ENCODE data around the gene RBKS.

Gene RBKS

DNA sequence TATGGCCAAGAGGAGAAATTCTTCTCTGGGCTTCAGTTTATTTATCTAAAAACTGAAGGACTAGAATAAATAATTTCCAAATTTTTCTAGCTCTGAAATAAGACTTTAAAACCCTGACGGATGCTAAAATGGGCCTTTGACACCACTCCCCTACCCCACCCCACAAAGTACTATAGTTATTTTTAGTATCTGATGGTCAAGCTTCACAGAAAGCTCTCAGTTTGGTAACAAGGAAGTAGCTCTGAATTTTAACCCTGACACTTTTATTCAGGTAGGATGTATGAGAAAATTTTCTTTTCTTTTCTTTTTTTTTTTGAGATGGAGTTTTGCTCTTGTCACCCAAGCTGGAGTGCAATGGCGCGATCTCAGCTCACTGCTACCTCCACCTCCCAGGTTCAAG lies 2.4 kb downstream of the RBKS start:
- Histone ChIP-seq H3K4me1 (ENCODE audit: control insufficient read depth, insufficient read depth, low read length) (peaks cover 8% of the 10 kb centered on the region; the same call in 1 of the 2 replicates), H3K27ac (ENCODE audit: extremely low read depth, low read depth, low read length) (no peak overlapping the region), H3K36me3 (ENCODE audit: control insufficient read depth in 2 of 2, insufficient read depth in 1 of 2, low read length in 2 of 2) (no peaks in the 10 kb centered on the region), H3K4me3 (ENCODE audit: low read depth, low read length) (no peak overlapping the region), H3K9me3 (ENCODE audit: control insufficient read depth, insufficient read depth, low read depth, low read length) (no peaks in the 10 kb centered on the region)
- ChIA-PET POLR2A (interaction anchor here (0.7 kb wide), 1 partner anchor 838 kb away, joined by 4 read pairs; no protein-coding TSS in a partner anchor), CTCF (no interaction called here)
- TF ChIP-seq ZNF658 (tag by site-specific recombination; IDR thresholded peaks at IDR 0.05), result no peak
- no peak for TF ChIP-seq ZNF747 (tag by site-specific recombination; IDR thresholded peaks at IDR 0.05)
- no peak for TF ChIP-seq YY1 (tag by site-specific recombination; IDR thresholded peaks at IDR 0.05)
- TF ChIP-seq, protein P1, sequence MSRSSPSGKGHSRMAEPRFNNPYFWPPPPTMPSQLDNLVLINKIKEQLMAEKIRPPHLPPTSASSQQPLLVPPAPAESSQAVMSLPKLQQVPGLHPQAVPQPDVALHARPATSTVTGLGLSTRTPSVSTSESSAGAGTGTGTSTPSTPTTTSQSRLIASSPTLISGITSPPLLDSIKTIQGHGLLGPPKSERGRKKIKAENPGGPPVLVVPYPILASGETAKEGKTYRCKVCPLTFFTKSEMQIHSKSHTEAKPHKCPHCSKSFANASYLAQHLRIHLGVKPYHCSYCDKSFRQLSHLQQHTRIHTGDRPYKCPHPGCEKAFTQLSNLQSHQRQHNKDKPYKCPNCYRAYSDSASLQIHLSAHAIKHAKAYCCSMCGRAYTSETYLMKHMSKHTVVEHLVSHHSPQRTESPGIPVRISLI (tag by site-specific recombination; IDR thresholded peaks at IDR 0.05), result no peak
- no peak for TF ChIP-seq ZNF571 (tag by site-specific recombination; IDR thresholded peaks at IDR 0.05)
- TF ChIP-seq, protein P2, sequence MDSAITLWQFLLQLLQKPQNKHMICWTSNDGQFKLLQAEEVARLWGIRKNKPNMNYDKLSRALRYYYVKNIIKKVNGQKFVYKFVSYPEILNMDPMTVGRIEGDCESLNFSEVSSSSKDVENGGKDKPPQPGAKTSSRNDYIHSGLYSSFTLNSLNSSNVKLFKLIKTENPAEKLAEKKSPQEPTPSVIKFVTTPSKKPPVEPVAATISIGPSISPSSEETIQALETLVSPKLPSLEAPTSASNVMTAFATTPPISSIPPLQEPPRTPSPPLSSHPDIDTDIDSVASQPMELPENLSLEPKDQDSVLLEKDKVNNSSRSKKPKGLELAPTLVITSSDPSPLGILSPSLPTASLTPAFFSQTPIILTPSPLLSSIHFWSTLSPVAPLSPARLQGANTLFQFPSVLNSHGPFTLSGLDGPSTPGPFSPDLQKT (IDR thresholded peaks at IDR 0.05; ENCODE audit: borderline replicate concordance, low read depth, low read length), result no peak
- TF ChIP-seq, protein P3, sequence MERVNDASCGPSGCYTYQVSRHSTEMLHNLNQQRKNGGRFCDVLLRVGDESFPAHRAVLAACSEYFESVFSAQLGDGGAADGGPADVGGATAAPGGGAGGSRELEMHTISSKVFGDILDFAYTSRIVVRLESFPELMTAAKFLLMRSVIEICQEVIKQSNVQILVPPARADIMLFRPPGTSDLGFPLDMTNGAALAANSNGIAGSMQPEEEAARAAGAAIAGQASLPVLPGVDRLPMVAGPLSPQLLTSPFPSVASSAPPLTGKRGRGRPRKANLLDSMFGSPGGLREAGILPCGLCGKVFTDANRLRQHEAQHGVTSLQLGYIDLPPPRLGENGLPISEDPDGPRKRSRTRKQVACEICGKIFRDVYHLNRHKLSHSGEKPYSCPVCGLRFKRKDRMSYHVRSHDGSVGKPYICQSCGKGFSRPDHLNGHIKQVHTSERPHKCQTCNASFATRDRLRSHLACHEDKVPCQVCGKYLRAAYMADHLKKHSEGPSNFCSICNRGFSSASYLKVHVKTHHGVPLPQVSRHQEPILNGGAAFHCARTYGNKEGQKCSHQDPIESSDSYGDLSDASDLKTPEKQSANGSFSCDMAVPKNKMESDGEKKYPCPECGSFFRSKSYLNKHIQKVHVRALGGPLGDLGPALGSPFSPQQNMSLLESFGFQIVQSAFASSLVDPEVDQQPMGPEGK (tag by site-specific recombination; IDR thresholded peaks at IDR 0.05), result no peak
- TF ChIP-seq, protein P4, sequence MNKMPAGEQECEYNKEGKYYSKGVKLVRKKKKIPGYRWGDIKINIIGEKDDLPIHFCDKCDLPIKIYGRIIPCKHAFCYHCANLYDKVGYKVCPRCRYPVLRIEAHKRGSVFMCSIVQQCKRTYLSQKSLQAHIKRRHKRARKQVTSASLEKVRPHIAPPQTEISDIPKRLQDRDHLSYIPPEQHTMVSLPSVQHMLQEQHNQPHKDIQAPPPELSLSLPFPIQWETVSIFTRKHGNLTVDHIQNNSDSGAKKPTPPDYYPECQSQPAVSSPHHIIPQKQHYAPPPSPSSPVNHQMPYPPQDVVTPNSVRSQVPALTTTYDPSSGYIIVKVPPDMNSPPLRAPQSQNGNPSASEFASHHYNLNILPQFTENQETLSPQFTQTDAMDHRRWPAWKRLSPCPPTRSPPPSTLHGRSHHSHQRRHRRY (tag by site-specific recombination; IDR thresholded peaks at IDR 0.05), result no peak
- TF ChIP-seq ZNF214 (tag by site-specific recombination; IDR thresholded peaks at IDR 0.05; ENCODE audit: borderline replicate concordance), result no peak
- TF ChIP-seq, protein P5, sequence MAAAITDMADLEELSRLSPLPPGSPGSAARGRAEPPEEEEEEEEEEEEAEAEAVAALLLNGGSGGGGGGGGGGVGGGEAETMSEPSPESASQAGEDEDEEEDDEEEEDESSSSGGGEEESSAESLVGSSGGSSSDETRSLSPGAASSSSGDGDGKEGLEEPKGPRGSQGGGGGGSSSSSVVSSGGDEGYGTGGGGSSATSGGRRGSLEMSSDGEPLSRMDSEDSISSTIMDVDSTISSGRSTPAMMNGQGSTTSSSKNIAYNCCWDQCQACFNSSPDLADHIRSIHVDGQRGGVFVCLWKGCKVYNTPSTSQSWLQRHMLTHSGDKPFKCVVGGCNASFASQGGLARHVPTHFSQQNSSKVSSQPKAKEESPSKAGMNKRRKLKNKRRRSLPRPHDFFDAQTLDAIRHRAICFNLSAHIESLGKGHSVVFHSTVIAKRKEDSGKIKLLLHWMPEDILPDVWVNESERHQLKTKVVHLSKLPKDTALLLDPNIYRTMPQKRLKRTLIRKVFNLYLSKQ (tag by site-specific recombination; IDR thresholded peaks at IDR 0.05; ENCODE audit: borderline replicate concordance), result no peak
- no peak for TF ChIP-seq ZBTB7A (tag by site-specific recombination; IDR thresholded peaks at IDR 0.05; ENCODE audit: low read depth)
- no peak for TF ChIP-seq SCRT1 (tag by site-specific recombination; IDR thresholded peaks at IDR 0.05; ENCODE audit: borderline replicate concordance)
- TF ChIP-seq IKZF3 (tag by site-specific recombination; IDR thresholded peaks at IDR 0.05), result no peak
- no peak for TF ChIP-seq ZNF785 (tag by site-specific recombination; IDR thresholded peaks at IDR 0.05)
- no peak for TF ChIP-seq ZBTB1 (tag by site-specific recombination; IDR thresholded peaks at IDR 0.05)
- no peak for TF ChIP-seq OSR2 (tag by site-specific recombination; IDR thresholded peaks at IDR 0.05)
- TF ChIP-seq ZNF335 (tag by site-specific recombination; conservative IDR thresholded peaks at IDR 0.05), result no peak
- TF ChIP-seq ZNF404 (tag by site-specific recombination; IDR thresholded peaks at IDR 0.05), result no peak
- TF ChIP-seq ZFP3 (tag by site-specific recombination; IDR thresholded peaks at IDR 0.05; ENCODE audit: low read depth), result no peak

DNA sequence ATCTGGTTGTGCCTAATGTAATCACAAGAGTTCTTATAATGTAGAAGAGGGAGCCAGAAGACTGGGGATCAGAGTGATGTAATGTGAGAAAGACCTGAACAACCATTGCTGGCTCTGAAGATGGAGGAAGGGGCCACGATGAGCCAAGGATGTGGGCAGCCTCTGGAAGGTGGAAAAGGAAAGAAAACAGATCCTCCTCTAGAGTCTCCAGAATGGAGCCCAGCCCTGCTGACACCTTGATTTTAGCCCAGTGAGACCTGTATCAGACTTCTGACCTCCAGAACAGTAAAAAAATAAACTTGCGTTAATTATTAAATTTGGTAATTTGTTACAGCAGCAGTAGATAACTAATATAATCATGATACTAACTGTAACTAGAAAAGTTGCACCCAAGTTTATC lies 3.1 kb downstream of the RBKS start:
- POLR2A ChIA-PET, result no interaction called here
- no peak overlapping the region for H3K27ac ChIP-seq (ENCODE audit: extremely low read depth, low read depth, low read length)
- TF ChIP-seq ZXDB (tag by site-specific recombination; IDR thresholded peaks at IDR 0.05), result no peak
- no peak for TF ChIP-seq SCRT2 (tag by site-specific recombination; IDR thresholded peaks at IDR 0.05)
- TF ChIP-seq, protein P4 (tag by site-specific recombination; IDR thresholded peaks at IDR 0.05), result no peak
- no peak for TF ChIP-seq ZNF184 (tag by site-specific recombination; IDR thresholded peaks at IDR 0.05)
- TF ChIP-seq, protein P6, sequence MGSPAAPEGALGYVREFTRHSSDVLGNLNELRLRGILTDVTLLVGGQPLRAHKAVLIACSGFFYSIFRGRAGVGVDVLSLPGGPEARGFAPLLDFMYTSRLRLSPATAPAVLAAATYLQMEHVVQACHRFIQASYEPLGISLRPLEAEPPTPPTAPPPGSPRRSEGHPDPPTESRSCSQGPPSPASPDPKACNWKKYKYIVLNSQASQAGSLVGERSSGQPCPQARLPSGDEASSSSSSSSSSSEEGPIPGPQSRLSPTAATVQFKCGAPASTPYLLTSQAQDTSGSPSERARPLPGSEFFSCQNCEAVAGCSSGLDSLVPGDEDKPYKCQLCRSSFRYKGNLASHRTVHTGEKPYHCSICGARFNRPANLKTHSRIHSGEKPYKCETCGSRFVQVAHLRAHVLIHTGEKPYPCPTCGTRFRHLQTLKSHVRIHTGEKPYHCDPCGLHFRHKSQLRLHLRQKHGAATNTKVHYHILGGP (tag by site-specific recombination; IDR thresholded peaks at IDR 0.05), result no peak
- no peak for TF ChIP-seq ZNF175 (tag by site-specific recombination; IDR thresholded peaks at IDR 0.05)
- TF ChIP-seq ZNF274 (IDR thresholded peaks at IDR 0.05; ENCODE audit: low read length), result no peak
- no peak for TF ChIP-seq ZNF274 (tag by site-specific recombination; IDR thresholded peaks at IDR 0.05; ENCODE audit: borderline replicate concordance)
- no peak for TF ChIP-seq ZFP3 (tag by site-specific recombination; IDR thresholded peaks at IDR 0.05; ENCODE audit: low read depth)
- TF ChIP-seq GLIS1 (tag by site-specific recombination; IDR thresholded peaks at IDR 0.05), result no peak
- no peak for TF ChIP-seq ZNF114 (tag by site-specific recombination; IDR thresholded peaks at IDR 0.05)

More for the DNA sequence above, 3.1 kb downstream of the RBKS start:
- Histone ChIP-seq H3K4me1 (ENCODE audit: control insufficient read depth, insufficient read depth, low read length) (peaks cover 8% of the 10 kb centered on the region; the same call in 1 of the 2 replicates), H3K4me3 (ENCODE audit: low read depth, low read length) (no peak overlapping the region), H3K36me3 (ENCODE audit: control insufficient read depth in 2 of 2, insufficient read depth in 1 of 2, low read length in 2 of 2) (no peaks in the 10 kb centered on the region), H3K9me3 (ENCODE audit: control insufficient read depth, insufficient read depth, low read depth, low read length) (no peaks in the 10 kb centered on the region)
- CTCF ChIA-PET, result no interaction called here

All from HEK293 (cell line).